H1 (cell line): ENCODE data around the gene GFI1B. TPM values are rescaled to one million over a fixed set of nuclear protein-coding genes. Genes with fewer than 3 reads are reported as not detected.

Source experiments
- CTCF ChIA-PET: fragments of 300-600 bp; sonication (Branson Sonifier 250); formaldehyde crosslinking; loops from one replicate; lab custom pipeline; 2021; ENCODE audit not compliant: partially characterized antibody; lab: Charles Lee
- POLR2A ChIA-PET: fragments of 300-600 bp; sonication (Branson Sonifier 250); formaldehyde crosslinking; loops from one replicate; lab custom pipeline; 2021; ENCODE audit warnings: inconsistent platforms; ENCODE audit not compliant: partially characterized antibody; lab: Charles Lee
- DNase-seq, 2 experiments: peaks; one replicate each; pipeline versions ENCODE4 v3.0.0 to v3.0.0-alpha.2; 2010 to 2022; ENCODE audit warnings: low spot score in 2 of 2, low read depth in 1 of 2, mixed read lengths in 1 of 2
- FAIRE-seq: peaks from 2 replicates; lab custom pipeline; 2011; peaks lifted over from hg19 to GRCh38; lab: Jason Lieb, UNC
- H2AFZ ChIP-seq: 2 replicates; pipeline ENCODE4 v1.8.1; 2012; ENCODE audit warnings: low read length, inconsistent platforms
- H2AK5ac ChIP-seq: 2 replicates; pipeline ENCODE4 v1.6.1; 2013; ENCODE audit warnings: low read depth, low read length
- H2BK120ac ChIP-seq: replicated peaks from 2 replicates; pipeline ENCODE3; 2013; ENCODE audit warnings: low read depth, low read length, inconsistent platforms
- H2BK12ac ChIP-seq: 2 replicates; pipeline ENCODE4 v1.6.1; 2013; ENCODE audit warnings: low read depth, low read length
- H2BK15ac ChIP-seq: 2 replicates; pipeline ENCODE4 v1.6.1; 2013; ENCODE audit warnings: low read length
- H2BK20ac ChIP-seq: 2 replicates; pipeline ENCODE4 v1.6.1; 2013; ENCODE audit warnings: low read length
- H2BK5ac ChIP-seq: 2 replicates; pipeline ENCODE4 v1.6.1; 2013; ENCODE audit warnings: low read depth, low read length
- H3K14ac ChIP-seq: 2 replicates; pipeline ENCODE4 v1.6.1; 2013; ENCODE audit warnings: inconsistent platforms; ENCODE audit not compliant: insufficient read length
- H3K18ac ChIP-seq: 2 replicates; pipeline ENCODE4 v1.6.1; 2013; ENCODE audit warnings: low read length; ENCODE audit errors: extremely low read depth
- H3K23ac ChIP-seq: 2 replicates; pipeline ENCODE4 v1.6.1; 2013; ENCODE audit warnings: inconsistent platforms; ENCODE audit not compliant: insufficient read length
- H3K23me2 ChIP-seq: 2 replicates; pipeline ENCODE4 v1.6.1; 2013; ENCODE audit warnings: low read depth, low read length
- H3K27ac ChIP-seq: 2 replicates; pipeline ENCODE4 v1.6.1; 2011; ENCODE audit warnings: low read depth, low read length, inconsistent platforms
- H3K27me3 ChIP-seq, 4 experiments: replicated peaks in 1 of 4; 1 replicate in 1 of 4; 2 replicates in 3 of 4; pipeline versions ENCODE4 v1.6.1 to v1.8.1; 2011 to 2013; ENCODE audit warnings: low read length in 3 of 4, mild to moderate bottlenecking in 3 of 4, inconsistent platforms in 2 of 4, mixed read lengths in 2 of 4, moderate library complexity in 1 of 4; ENCODE audit not compliant: control insufficient read depth in 3 of 4, insufficient read depth in 3 of 4; ENCODE audit errors: extremely low read depth in 1 of 4
- H3K36me3 ChIP-seq, 4 experiments: 2 replicates each; pipeline versions ENCODE4 v1.6.1 to v1.8.1; 2011 to 2013; ENCODE audit warnings: mild to moderate bottlenecking in 4 of 4, low read length in 3 of 4, moderate library complexity in 2 of 4, control low read depth in 1 of 4, inconsistent platforms in 1 of 4; ENCODE audit not compliant: insufficient read depth in 4 of 4, control insufficient read depth in 2 of 4
- H3K4ac ChIP-seq: replicated peaks from 2 replicates; pipeline ENCODE3; 2013; ENCODE audit warnings: low read length, low read depth, mixed read lengths, inconsistent platforms; ENCODE audit not compliant: insufficient read length
- H3K4me1 ChIP-seq, 4 experiments: replicated peaks in 1 of 4; 1 replicate in 1 of 4; 2 replicates in 3 of 4; pipeline versions ENCODE4 v1.6.1 to v1.8.1; 2011 to 2013; ENCODE audit warnings: low read length in 3 of 4, inconsistent platforms in 2 of 4, mixed read lengths in 1 of 4; ENCODE audit not compliant: insufficient read depth in 4 of 4, control insufficient read depth in 3 of 4
- H3K4me2 ChIP-seq, 2 experiments: 2 replicates each; pipeline versions ENCODE4 v1.6.1 to v1.8.1; 2011 to 2013; ENCODE audit warnings: low read depth in 2 of 2, low read length in 2 of 2, control low read depth in 1 of 2, inconsistent platforms in 1 of 2, mild to moderate bottlenecking in 1 of 2; ENCODE audit not compliant: insufficient read depth in 1 of 2
- H3K4me3 ChIP-seq, 4 experiments: fragments of 200-600, 300-600 bp in 1 of 4; sonication (generic), shearing (Covaris generic), sonication (Bioruptor Twin) in 1 of 4; 2 replicates each; pipeline versions ENCODE4 v1.5.1 to v1.8.1; 2011 to 2016; ENCODE audit warnings: low read length in 4 of 4, low read depth in 3 of 4, control low read depth in 2 of 4, inconsistent platforms in 2 of 4, mild to moderate bottlenecking in 2 of 4, mixed read lengths in 1 of 4, moderate library complexity in 1 of 4; ENCODE audit not compliant: insufficient read depth in 2 of 4; ENCODE audit errors: extremely low read depth in 1 of 4
- H3K56ac ChIP-seq: replicated peaks from 2 replicates; pipeline ENCODE3; 2013; ENCODE audit warnings: low read depth, mild to moderate bottlenecking, mixed read lengths, low read length, inconsistent platforms; ENCODE audit not compliant: insufficient read length
- H3K79me1 ChIP-seq: 2 replicates; pipeline ENCODE4 v1.6.1; 2013; ENCODE audit warnings: low read depth, low read length, control low read depth
- H3K79me2 ChIP-seq, 2 experiments: 2 replicates each; pipeline versions ENCODE4 v1.6.1 to v1.8.1; 2012 to 2013; ENCODE audit warnings: low read length in 2 of 2, mild to moderate bottlenecking in 2 of 2, inconsistent platforms in 1 of 2; ENCODE audit not compliant: insufficient read depth in 2 of 2, control insufficient read depth in 1 of 2
- H3K9ac ChIP-seq, 4 experiments: replicated peaks in 1 of 4; 1 replicate in 1 of 4; 2 replicates in 3 of 4; pipeline versions ENCODE4 v1.6.1 to v1.8.1; 2011 to 2013; ENCODE audit warnings: low read depth in 3 of 4, low read length in 3 of 4, control low read depth in 2 of 4, mild to moderate bottlenecking in 2 of 4, moderate library complexity in 2 of 4, inconsistent platforms in 1 of 4; ENCODE audit errors: extremely low read depth in 1 of 4
- H3K9me3 ChIP-seq, 2 experiments: 2 replicates each; pipeline versions ENCODE4 v1.6.1 to v1.8.1; 2012 to 2013; ENCODE audit warnings: mild to moderate bottlenecking in 2 of 2, moderate library complexity in 2 of 2, control low read depth in 1 of 2, inconsistent platforms in 1 of 2, low read depth in 1 of 2, low read length in 1 of 2, mixed read lengths in 1 of 2; ENCODE audit not compliant: insufficient read depth in 2 of 2
- H4K20me1 ChIP-seq, 2 experiments: replicated peaks in 1 of 2; 2 replicates each; pipeline versions ENCODE3 to v1.8.1; 2011 to 2013; ENCODE audit warnings: inconsistent platforms in 2 of 2, low read length in 2 of 2, mild to moderate bottlenecking in 1 of 2; ENCODE audit not compliant: insufficient read depth in 2 of 2, control insufficient read depth in 1 of 2
- H4K5ac ChIP-seq: 2 replicates; pipeline ENCODE4 v1.6.1; 2013; ENCODE audit warnings: low read length, low read depth, mixed read lengths, inconsistent platforms; ENCODE audit not compliant: insufficient read length
- H4K8ac ChIP-seq: 2 replicates; pipeline ENCODE4 v1.8.0; 2013; ENCODE audit warnings: mild to moderate bottlenecking, moderate library complexity, low read length, inconsistent platforms; ENCODE audit not compliant: insufficient read depth; ENCODE audit errors: extremely low read depth
- H4K91ac ChIP-seq: replicated peaks from 2 replicates; pipeline ENCODE3; 2013; ENCODE audit warnings: low read length, mixed read lengths, inconsistent platforms; ENCODE audit not compliant: insufficient read length
- FOSL1 ChIP-seq: IDR thresholded peaks from 2 replicates; pipeline ENCODE4 v1.6.1; 2011; ENCODE audit warnings: mild to moderate bottlenecking, low read depth, low read length, moderate library complexity; ENCODE audit not compliant: insufficient read depth
- JUND ChIP-seq: IDR thresholded peaks from 2 replicates; pipeline ENCODE4 v1.6.1; 2011; ENCODE audit warnings: mild to moderate bottlenecking, improper control_type of control experiment, low read length
- KDM4A ChIP-seq: IDR thresholded peaks from one replicate; pipeline ENCODE4 v1.7.1; 2012; ENCODE audit warnings: low read depth, mild to moderate bottlenecking, moderate library complexity, low read length, inconsistent platforms; ENCODE audit not compliant: severe bottlenecking
- MAX ChIP-seq: IDR thresholded peaks from 2 replicates; pipeline ENCODE4 v1.6.1; 2012; ENCODE audit warnings: inconsistent platforms
- NRF1 ChIP-seq: IDR thresholded peaks from 2 replicates; pipeline ENCODE4 v1.6.1; 2011; ENCODE audit warnings: mild to moderate bottlenecking, low read depth, low read length, improper control_type of control experiment
- RXRA ChIP-seq: IDR thresholded peaks from 2 replicates; pipeline ENCODE4 v1.6.1; 2011; ENCODE audit warnings: low read depth, mild to moderate bottlenecking, low read length, moderate library complexity; ENCODE audit not compliant: insufficient read depth
- SIN3A ChIP-seq, 2 experiments: IDR thresholded peaks in 1 of 2; conservative IDR thresholded peaks in 1 of 2; 2 replicates each; pipeline ENCODE4 v1.6.1; 2011 to 2012; ENCODE audit warnings: low read length in 2 of 2, improper control_type of control experiment in 1 of 2, low read depth in 1 of 2, mild to moderate bottlenecking in 1 of 2
- SIRT6 ChIP-seq: IDR thresholded peaks from one replicate; pipeline ENCODE4 v1.7.1; 2012; ENCODE audit warnings: low read length, inconsistent platforms
- SIX5 ChIP-seq: IDR thresholded peaks from 2 replicates; pipeline ENCODE4 v1.6.1; 2011; ENCODE audit warnings: mild to moderate bottlenecking, low read depth, low read length
- USF2 ChIP-seq: IDR thresholded peaks from 2 replicates; pipeline ENCODE4 v1.6.1; 2011; ENCODE audit warnings: low read length, improper control_type of control experiment
- WGBS, 2 experiments: shearing (Covaris generic) in 1 of 2; methylation state at CpG; one replicate each; pipeline versions ENCODE4 v1.1.6 to v1.1.7; 2013 to 2015; ENCODE audit warnings: low lambda C conversion rate in 2 of 2, mixed read lengths in 2 of 2, inconsistent platforms in 1 of 2, low coverage in 1 of 2, missing lambda C conversion rate in 1 of 2; ENCODE audit not compliant: insufficient replicate concordance in 2 of 2, insufficient coverage in 1 of 2, insufficient read length in 1 of 2; ENCODE audit errors: extremely low coverage in 1 of 2, missing lambda C conversion rate in 1 of 2; 5-methylcytosine and 5-hydroxymethylcytosine counted together
- polyA plus RNA-seq, 7 experiments: library from polyadenylated mRNA; depleted of rRNA in 3 of 7; stranded (reverse) in 5 of 7; unstranded in 2 of 7; fragments of >200 nt in 5 of 7; fragments of 200-250 nt in 2 of 7; gene quantifications; 1 replicate in 5 of 7; 2 replicates in 1 of 7; 4 replicates in 1 of 7; pipeline versions ENCODE4 v1.2.1 to v1.2.3, GENCODE V29; 2011 to 2013; ENCODE audit warnings: missing spikeins in 2 of 7, mixed read lengths in 2 of 7
- total RNA-seq: library from RNA; stranded (reverse); fragmentation: NEBNext Ultra II Directional; extraction: Animal tissue kit (Norgen Biotek cat#: 25700); gene quantifications from 2 replicates; pipeline ENCODE4 v1.2.1, GENCODE V29; 2021

Gene GFI1B
- total and polyA plus RNA-seq, 2 of the 8 experiments (the other 6 are each of a cell fraction or from before 2014, with no cell fraction given) = 0.09 to 0.11 TPM

GRCh38 chr9:133004999-133005760, 26.7 kb downstream of the GFI1B start:
- Histone ChIP-seq H3K79me2 (no peaks in the 10 kb centered on the region), H3K27ac (no peak overlapping the region), H3K4me1 (peaks cover 3 to 25% (median 18%) of the 10 kb centered on the region in 4 experiments), H2BK5ac (no peak overlapping the region), H3K56ac (no peak overlapping the region), H2BK15ac (no peak overlapping the region), H3K79me1 (no peaks in the 10 kb centered on the region), H2AFZ (no peak overlapping the region), H3K23ac (no peak overlapping the region), H3K14ac (no peak overlapping the region), H3K18ac (no peak overlapping the region), H4K91ac (no peak overlapping the region), H2BK12ac (no peak overlapping the region), H3K27me3 (peaks cover 0 to 42% (median 24%) of the 10 kb centered on the region in 4 experiments; a peak in 6 of 7 replicates), H2BK20ac (no peak overlapping the region), H4K8ac (no peak overlapping the region; the same call in 1 of the 2 replicates), H4K5ac (no peak overlapping the region), H2BK120ac (no peak overlapping the region), H3K9ac (no peak overlapping the region), H2AK5ac (no peak overlapping the region), H3K4me3 (no peak overlapping the region; a peak in 1 of 8 replicates), H3K4me2 (no peak overlapping the region), H3K4ac (peak overlapping the region; percentile 10), H3K23me2 (peaks cover 6% of the 10 kb centered on the region; the same call in 1 of the 2 replicates), H4K20me1 (peaks cover 0 to 3% of the 10 kb centered on the region in 2 experiments), H3K9me3 (no peaks in the 10 kb centered on the region), H3K36me3 (no peaks in the 10 kb centered on the region)
- 84% methylated on average over 13 of the region's 14 CpGs; no CpG with 5 or more reads in 1 of the 2 experiments for WGBS, 2 experiments
- TF ChIP-seq RXRA = no peak
- TF ChIP-seq USF2 = no peak
- no peak for TF ChIP-seq SIX5
- TF ChIP-seq KDM4A = no peak
- TF ChIP-seq NRF1 = no peak
- no peak for TF ChIP-seq SIN3A (conservative IDR thresholded peaks at IDR 0.05 in 1 of 2, IDR thresholded peaks at IDR 0.05 in 1 of 2; ENCODE audit: low read depth in 1 of 2, low read length in 2 of 2)
- TF ChIP-seq SIRT6 = no peak
- no peak for TF ChIP-seq MAX
- no peak for TF ChIP-seq JUND
- TF ChIP-seq FOSL1 = no peak
- CTCF ChIA-PET = interaction anchor here (0.8 to 2.4 kb wide), 10 partner anchors 11 to 176 kb away, joined by 3 to 14 read pairs (median 3); partner anchors contain the start of gene GFI1B
- DNase-seq (no peak), FAIRE-seq (no peak)
- POLR2A ChIA-PET = interaction anchor here (0.7 to 2.9 kb wide), 2 partner anchors 13 to 26 kb away, joined by 3 to 17 read pairs; partner anchors contain the start of gene GTF3C5
